Neuronal stem cell (in vitro differentiated cells): ENCODE measurements around the gene GGACT.

Experiments
- DNase-seq: peaks from one replicate; pipeline ENCODE4 v3.0.0-alpha.2; 2013; ENCODE audit warnings: low spot score
- H2AFZ ChIP-seq: one replicate; pipeline ENCODE4 v1.6.1; 2013; ENCODE audit warnings: mild to moderate bottlenecking, low read length, inconsistent platforms
- H2AK5ac ChIP-seq: 2 replicates; pipeline ENCODE4 v1.6.1; 2013; ENCODE audit warnings: low read depth, mild to moderate bottlenecking, inconsistent platforms, low read length, moderate library complexity, mixed read lengths
- H2BK120ac ChIP-seq: 2 replicates; pipeline ENCODE4 v1.6.1; 2013; ENCODE audit warnings: low read depth, mild to moderate bottlenecking, inconsistent platforms, low read length, moderate library complexity, mixed read lengths
- H2BK12ac ChIP-seq: one replicate; pipeline ENCODE4 v1.6.1; 2013; ENCODE audit warnings: low read length, inconsistent platforms
- H2BK15ac ChIP-seq: 2 replicates; pipeline ENCODE4 v1.6.1; 2013; ENCODE audit warnings: mild to moderate bottlenecking, low read length, inconsistent platforms, mixed read lengths
- H2BK5ac ChIP-seq: one replicate; pipeline ENCODE4 v1.6.1; 2013; ENCODE audit warnings: inconsistent platforms, mild to moderate bottlenecking, low read length, moderate library complexity
- H3K14ac ChIP-seq: one replicate; pipeline ENCODE4 v1.6.1; 2013; ENCODE audit warnings: low read length, inconsistent platforms
- H3K18ac ChIP-seq: 2 replicates; pipeline ENCODE4 v1.6.1; 2013; ENCODE audit warnings: low read length, inconsistent platforms
- H3K23ac ChIP-seq: 2 replicates; pipeline ENCODE4 v1.6.1; 2013; ENCODE audit warnings: low read depth, mild to moderate bottlenecking, mixed read lengths, low read length, inconsistent platforms; ENCODE audit not compliant: poor library complexity
- H3K27ac ChIP-seq: replicated peaks from 3 replicates; pipeline ENCODE4 v1.5.1; 2013; ENCODE audit warnings: low read length, inconsistent platforms
- H3K27me3 ChIP-seq, 3 experiments: 2 replicates each; pipeline ENCODE4 v1.6.1; 2013; ENCODE audit warnings: low read length in 3 of 3, mild to moderate bottlenecking in 2 of 3, inconsistent platforms in 1 of 3, low read depth in 1 of 3, mixed read lengths in 1 of 3, moderate library complexity in 1 of 3; ENCODE audit not compliant: control insufficient read depth in 3 of 3, insufficient read depth in 3 of 3
- H3K36me3 ChIP-seq, 2 donors: replicated peaks in 1 of 2; 2 replicates each; pipeline ENCODE4 v1.6.1; 2013; ENCODE audit warnings: low read length in 2 of 2; ENCODE audit not compliant: control insufficient read depth in 2 of 2, insufficient read depth in 2 of 2
- H3K4ac ChIP-seq: 2 replicates; pipeline ENCODE4 v1.6.1; 2013; ENCODE audit warnings: inconsistent platforms, mild to moderate bottlenecking, low read length, moderate library complexity
- H3K4me1 ChIP-seq, 2 donors: 1 replicate in 1 of 2; 2 replicates in 1 of 2; pipeline ENCODE4 v1.6.1; 2013; ENCODE audit warnings: low read length in 2 of 2, low read depth in 1 of 2; ENCODE audit not compliant: control insufficient read depth in 2 of 2, insufficient read depth in 1 of 2
- H3K4me2 ChIP-seq: one replicate; pipeline ENCODE4 v1.6.1; 2013; ENCODE audit warnings: mild to moderate bottlenecking, low read length, inconsistent platforms; ENCODE audit not compliant: insufficient read depth, poor library complexity, severe bottlenecking
- H3K4me3 ChIP-seq, 2 donors: 2 replicates each; pipeline ENCODE4 v1.5.1; 2013; ENCODE audit warnings: low read length in 2 of 2, mild to moderate bottlenecking in 2 of 2, inconsistent platforms in 1 of 2, moderate library complexity in 1 of 2
- H3K79me1 ChIP-seq: one replicate; pipeline ENCODE4 v1.6.1; 2013; ENCODE audit warnings: low read depth, mild to moderate bottlenecking, inconsistent platforms, low read length, moderate library complexity
- H3K9ac ChIP-seq: one replicate; pipeline ENCODE4 v1.6.1; 2013; ENCODE audit warnings: mild to moderate bottlenecking, low read depth, low read length, inconsistent platforms; ENCODE audit not compliant: poor library complexity
- H3K9me3 ChIP-seq, 2 donors: replicated peaks in 1 of 2; 2 replicates each; pipeline versions ENCODE3 to v1.6.1; 2013; ENCODE audit warnings: low read length in 2 of 2, mild to moderate bottlenecking in 2 of 2, inconsistent platforms in 1 of 2, low read depth in 1 of 2, mixed read lengths in 1 of 2, moderate library complexity in 1 of 2; ENCODE audit not compliant: control insufficient read depth in 2 of 2, insufficient read depth in 1 of 2
- H4K8ac ChIP-seq: one replicate; pipeline ENCODE4 v1.6.1; 2013; ENCODE audit warnings: low read depth, mild to moderate bottlenecking, inconsistent platforms, low read length, moderate library complexity
- H4K91ac ChIP-seq: one replicate; pipeline ENCODE4 v1.6.1; 2013; ENCODE audit warnings: low read length, low read depth, mild to moderate bottlenecking, inconsistent platforms; ENCODE audit not compliant: poor library complexity
- WGBS, 2 donors: extraction: QIAGEN DNeasy Blood & Tissue Kit; methylation state at CpG; one replicate each; pipeline ENCODE4 v1.1.7; 2013; ENCODE audit warnings: missing lambda C conversion rate in 2 of 2, mixed read lengths in 1 of 2; ENCODE audit not compliant: insufficient read length in 2 of 2, insufficient replicate concordance in 1 of 2; ENCODE audit errors: extremely low coverage in 2 of 2; 5-methylcytosine and 5-hydroxymethylcytosine counted together

The GGACT gene

GRCh38 chr13:100596516-100596915 is 7.9 kb upstream of the GGACT start:
- no CpG with 5 or more reads among the region's 2 CpGs for WGBS, 2 donors
- no peaks in the 10 kb centered on the region for H3K27me3 ChIP-seq
- no peak overlapping the region for H2BK15ac ChIP-seq
- no peaks in the 10 kb centered on the region for H3K79me1 ChIP-seq
- no peak for DNase-seq
- H2AFZ ChIP-seq, result no peak overlapping the region
- H3K9ac ChIP-seq, result no peak overlapping the region
- no peak overlapping the region for H2BK5ac ChIP-seq
- no peaks in the 10 kb centered on the region for H3K9me3 ChIP-seq
- H2BK120ac ChIP-seq, result no peak overlapping the region
- no peaks in the 10 kb centered on the region for H3K4me1 ChIP-seq
- no peak overlapping the region for H3K27ac ChIP-seq
- no peak overlapping the region for H3K23ac ChIP-seq
- no peak overlapping the region for H2AK5ac ChIP-seq
- no peaks in the 10 kb centered on the region for H3K36me3 ChIP-seq
- H3K18ac ChIP-seq, result no peak overlapping the region
- H2BK12ac ChIP-seq, result no peak overlapping the region
- H3K14ac ChIP-seq, result no peak overlapping the region
- H3K4ac ChIP-seq, result no peak overlapping the region
- no peak overlapping the region for H4K8ac ChIP-seq
- H4K91ac ChIP-seq, result no peak overlapping the region
- no peak overlapping the region for H3K4me2 ChIP-seq
- H3K4me3 ChIP-seq, result no peak overlapping the region

- no peak overlapping the region for H3K27ac ChIP-seq
- WGBS, 2 donors, result no CpG with 5 or more reads among the region's 4 CpGs
- H4K8ac ChIP-seq, result no peak overlapping the region
- H3K36me3 ChIP-seq, result no peaks in the 10 kb centered on the region
- no peak overlapping the region for H2AFZ ChIP-seq
- H3K14ac ChIP-seq, result no peak overlapping the region
- no peak overlapping the region for H3K9ac ChIP-seq
- H3K4me2 ChIP-seq, result no peak overlapping the region
- no peaks in the 10 kb centered on the region for H3K4me1 ChIP-seq
- H2BK12ac ChIP-seq, result no peak overlapping the region
- no peak overlapping the region for H3K4me3 ChIP-seq
- H3K9me3 ChIP-seq, result no peaks in the 10 kb centered on the region
- no peaks in the 10 kb centered on the region for H3K27me3 ChIP-seq
- H3K23ac ChIP-seq, result no peak overlapping the region
- no peak for DNase-seq
- H4K91ac ChIP-seq, result no peak overlapping the region
- no peak overlapping the region for H2AK5ac ChIP-seq
- no peaks in the 10 kb centered on the region for H3K79me1 ChIP-seq
- no peak overlapping the region for H3K4ac ChIP-seq
- H2BK5ac ChIP-seq, result no peak overlapping the region
- H2BK120ac ChIP-seq, result no peak overlapping the region
- no peak overlapping the region for H3K18ac ChIP-seq
- H2BK15ac ChIP-seq, result no peak overlapping the region
Observed at GRCh38 chr13:100594731-100595130, 6.1 kb upstream of the GGACT start.

- Histone ChIP-seq H3K4me2 (no peak overlapping the region), H2BK15ac (no peak overlapping the region), H3K18ac (no peak overlapping the region), H3K4me3 (no peak overlapping the region), H3K4me1 (no peaks in the 10 kb centered on the region), H4K91ac (no peak overlapping the region), H3K79me1 (no peaks in the 10 kb centered on the region), H2BK12ac (no peak overlapping the region), H3K4ac (no peak overlapping the region), H2BK5ac (no peak overlapping the region), H2AK5ac (no peak overlapping the region), H2AFZ (no peak overlapping the region), H3K9me3 (no peaks in the 10 kb centered on the region), H3K14ac (no peak overlapping the region), H4K8ac (no peak overlapping the region), H2BK120ac (no peak overlapping the region), H3K9ac (no peak overlapping the region), H3K27me3 (no peaks in the 10 kb centered on the region), H3K23ac (no peak overlapping the region), H3K36me3 (no peaks in the 10 kb centered on the region), H3K27ac (no peak overlapping the region)
- DNase-seq, result no peak
- no CpG with 5 or more reads among the region's 9 CpGs for WGBS, 2 donors
Observed at GRCh38 chr13:100594255-100594654, 5.7 kb upstream of the GGACT start.

- no peak overlapping the region for H2AK5ac ChIP-seq
- H3K9me3 ChIP-seq, result no peaks in the 10 kb centered on the region
- H3K4me1 ChIP-seq, result peaks cover 0 to 3% of the 10 kb centered on the region in 2 donors
- H4K8ac ChIP-seq, result peak overlapping the region; percentile 97
- H3K27me3 ChIP-seq, result no peaks in the 10 kb centered on the region
- H3K79me1 ChIP-seq, result no peaks in the 10 kb centered on the region
- no CpG with 5 or more reads among the region's 6 CpGs for WGBS, 2 donors
- H2BK15ac ChIP-seq, result no peak overlapping the region
- H3K4ac ChIP-seq, result no peak overlapping the region
- peak overlapping the region; percentile 7 for H4K91ac ChIP-seq
- H2BK12ac ChIP-seq, result no peak overlapping the region
- no peak for DNase-seq
- H2BK120ac ChIP-seq, result no peak overlapping the region
- peak overlapping the region in 1 of 2 donors; percentile 60 for H3K4me3 ChIP-seq
- H3K36me3 ChIP-seq, result no peaks in the 10 kb centered on the region
- H2AFZ ChIP-seq, result peak overlapping the region; percentile 97
- no peak overlapping the region for H3K23ac ChIP-seq
- H3K18ac ChIP-seq, result peak overlapping the region; percentile 86
- H3K4me2 ChIP-seq, result no peak overlapping the region
- H3K9ac ChIP-seq, result no peak overlapping the region
- no peak overlapping the region for H3K27ac ChIP-seq
- no peak overlapping the region for H2BK5ac ChIP-seq
- H3K14ac ChIP-seq, result no peak overlapping the region
Observed at GRCh38 chr13:100589178-100589725, 663 bp upstream of the GGACT start.
